GM18511 (cell line): Measurements from ENCODE around the gene CNDP2.
"Not testable (repeated sequence)": the region's sequence is repeated elsewhere in the genome, so short reads cannot be mapped to it uniquely, and the experiment has no call there.

Experiments
- ATAC-seq: cut with Tn5 transposase; IDR thresholded peaks from one replicate; pipeline ENCODE4 v1.9.1; 2021; ENCODE audit warnings: mild to moderate bottlenecking, moderate library complexity; ENCODE audit not compliant: unreplicated experiment

Gene CNDP2

DNA sequence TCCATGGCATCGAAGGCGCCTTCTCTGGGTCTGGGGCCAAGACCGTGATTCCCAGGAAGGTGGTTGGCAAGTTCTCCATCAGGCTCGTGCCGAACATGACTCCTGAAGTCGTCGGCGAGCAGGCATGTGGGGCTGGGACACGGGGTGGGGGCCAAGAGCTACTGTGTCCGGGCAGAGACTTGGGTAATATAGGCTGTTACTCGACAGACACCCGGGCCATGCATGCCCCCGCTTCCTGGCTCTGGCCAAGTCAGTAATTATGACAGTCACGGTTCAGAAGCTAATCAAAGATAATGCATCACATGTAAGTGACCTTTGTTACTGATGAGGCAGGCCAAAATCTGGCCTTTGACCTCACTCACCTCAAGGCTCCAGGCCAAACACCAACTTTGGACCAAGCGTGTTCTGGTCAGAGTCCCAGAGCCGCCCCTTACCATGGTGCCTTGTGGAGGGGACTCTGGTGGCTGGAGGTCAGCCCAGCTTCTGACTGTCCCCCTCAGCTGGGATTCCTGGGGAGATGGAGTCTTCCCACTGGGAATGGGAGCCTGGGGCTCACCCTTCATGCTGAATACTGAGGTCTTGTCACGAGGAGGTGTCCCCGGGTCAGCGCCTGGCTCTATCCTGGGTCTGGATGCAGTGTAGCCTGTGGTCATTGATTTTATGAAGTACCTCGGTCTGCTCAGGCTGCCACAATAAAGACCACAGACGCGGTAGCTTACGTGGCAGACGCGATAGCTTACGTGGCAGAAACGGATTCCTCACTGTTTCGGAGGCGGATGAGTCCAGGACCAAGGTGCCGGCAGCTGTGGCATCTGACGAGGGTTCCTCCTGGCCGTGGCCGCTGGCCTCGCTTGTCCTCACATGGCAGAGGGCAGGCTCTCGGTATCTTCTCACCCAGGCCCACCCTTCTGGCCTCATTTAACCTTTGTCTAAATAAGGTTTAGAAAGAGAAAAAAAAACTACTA is 20.4 kb downstream of the CNDP2 start:
- ATAC-seq, result no peak

- ATAC-seq, result no peak
Observed at GRCh38 chr18:74517236-74517630, 21.1 kb downstream of the CNDP2 start.

- ATAC-seq, result no peak
Observed at GRCh38 chr18:74518456-74519295, 22.5 kb downstream of the CNDP2 start.

GRCh38 chr18:74519320-74520095 is 23.3 kb downstream of the CNDP2 start:
- no peak for ATAC-seq

- ATAC-seq, result no peak
Observed at GRCh38 chr18:74520096-74520833, 24.1 kb downstream of the CNDP2 start.

DNA sequence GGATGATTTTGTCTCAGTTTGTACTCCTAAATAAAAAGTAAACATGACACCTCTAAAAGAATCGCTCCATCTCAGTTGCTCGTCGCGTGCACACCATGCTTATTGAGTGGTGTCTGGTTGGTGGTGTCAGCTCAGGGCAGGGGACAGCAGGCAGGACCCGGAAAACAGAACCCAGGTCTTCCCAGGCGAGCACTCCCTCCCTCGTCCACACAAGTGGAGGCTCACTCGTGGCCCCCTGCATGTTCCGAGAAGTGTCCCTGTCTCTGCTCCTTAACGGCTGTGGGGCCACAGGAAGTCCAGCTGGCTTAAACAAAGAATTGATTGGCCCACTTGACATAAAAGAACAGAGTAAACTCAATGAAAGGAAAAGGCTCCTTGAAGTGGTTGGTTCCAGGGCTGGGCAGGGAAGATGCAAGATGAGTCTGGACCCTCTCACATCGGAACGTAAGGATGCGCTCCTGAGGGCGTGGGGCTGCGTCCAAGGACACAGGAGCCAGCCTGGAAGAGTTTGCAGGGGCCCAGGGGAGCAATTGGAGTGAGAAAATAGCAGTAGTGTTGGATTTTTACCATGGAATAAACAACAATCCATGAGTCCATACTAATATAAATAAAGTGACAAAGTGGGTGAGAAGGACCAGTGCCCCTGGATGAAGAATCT is 25.0 kb downstream of the CNDP2 start:
- no peak for ATAC-seq

DNA sequence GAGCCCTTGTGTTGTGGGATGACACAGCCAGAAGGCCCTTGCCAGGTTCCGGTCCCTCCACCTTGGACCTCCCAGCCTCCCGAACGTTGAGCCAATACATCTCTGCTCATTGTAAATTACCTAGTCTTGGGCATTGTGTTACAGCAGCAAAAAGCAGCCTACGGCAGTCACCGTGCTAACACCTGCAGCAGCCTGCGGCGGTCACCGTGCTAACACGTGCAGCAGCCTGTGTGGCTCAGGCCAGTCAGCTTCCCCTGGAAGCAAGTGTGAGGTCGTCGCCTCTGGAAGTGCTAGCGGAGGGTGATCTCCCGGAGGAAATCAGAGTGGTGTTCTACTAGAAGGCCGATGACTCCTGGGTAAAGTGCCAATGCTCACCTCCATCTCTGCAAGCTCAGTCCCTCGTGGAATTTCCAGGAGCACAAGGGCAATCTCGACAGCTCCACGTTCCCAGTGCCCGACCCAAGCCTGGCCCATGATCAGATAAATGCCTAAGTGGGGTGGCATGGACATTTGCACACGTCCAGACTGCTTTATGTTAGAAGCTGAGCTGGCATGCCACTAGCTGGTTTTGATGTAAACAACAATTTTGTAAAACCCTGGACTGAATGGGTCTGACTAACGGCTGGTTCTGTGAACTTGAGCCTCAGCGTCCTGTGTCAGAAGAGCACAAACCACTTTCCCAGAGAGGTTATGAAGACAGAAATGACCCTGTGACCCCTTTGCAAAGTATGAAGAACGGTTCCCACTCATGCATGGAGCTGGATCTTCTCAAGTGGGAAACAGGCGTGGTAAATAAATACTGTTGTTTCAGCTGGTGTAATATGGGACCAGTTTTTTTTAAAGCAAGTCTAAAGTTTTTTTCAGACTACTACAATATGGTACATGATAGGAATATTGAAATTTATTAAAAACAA is 26.7 kb downstream of the CNDP2 start:
- ATAC-seq, result no peak

GRCh38 chr18:74524097-74524496 is 27.9 kb downstream of the CNDP2 start:
- ATAC-seq, result no peak

DNA sequence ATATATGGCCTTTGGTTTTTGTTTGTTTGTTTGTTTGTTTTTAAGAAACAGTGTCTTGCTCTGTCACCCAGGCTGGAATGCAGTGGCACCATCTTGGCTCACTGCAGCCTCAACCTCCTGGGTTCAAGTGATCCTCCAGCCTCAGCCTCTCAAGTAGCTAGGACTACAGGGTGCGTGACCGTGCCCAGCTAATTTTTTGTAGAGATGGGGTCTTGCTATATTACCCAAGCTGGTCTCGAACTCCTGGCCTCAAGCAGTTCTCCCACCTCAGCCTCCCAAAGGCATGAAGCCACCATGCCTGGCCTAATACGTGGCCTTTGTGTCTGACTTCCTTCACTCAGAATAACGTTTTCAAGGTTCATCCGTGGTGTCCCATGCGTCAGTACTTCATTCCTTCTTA is 28.8 kb downstream of the CNDP2 start:
- not testable (repeated sequence) for ATAC-seq

- no peak for ATAC-seq
Observed at GRCh38 chr18:74525741-74526140, 29.6 kb downstream of the CNDP2 start.

DNA sequence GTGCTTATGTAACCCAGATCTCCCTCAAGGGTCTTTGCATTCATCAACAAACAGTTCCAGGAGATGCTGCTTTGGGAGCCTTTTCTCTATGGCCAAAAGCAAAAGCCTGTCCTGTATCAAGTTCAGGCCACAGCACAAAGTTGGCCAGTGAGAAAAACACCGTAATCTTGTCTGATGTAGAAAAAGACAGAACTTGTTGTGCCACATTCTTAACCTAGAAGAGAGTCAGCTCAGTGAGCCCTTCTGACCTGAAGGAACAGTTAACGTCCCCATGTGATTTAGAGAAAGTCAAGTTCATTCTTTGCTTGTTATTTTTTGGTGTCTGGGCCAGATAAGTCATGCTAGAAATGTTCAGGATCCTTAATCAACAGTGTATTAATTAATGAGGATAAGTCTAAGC is 30.3 kb downstream of the CNDP2 start:
- no peak for ATAC-seq

GRCh38 chr18:74528478-74528877 is 32.3 kb downstream of the CNDP2 start:
- ATAC-seq, result peak; percentile 83

DNA sequence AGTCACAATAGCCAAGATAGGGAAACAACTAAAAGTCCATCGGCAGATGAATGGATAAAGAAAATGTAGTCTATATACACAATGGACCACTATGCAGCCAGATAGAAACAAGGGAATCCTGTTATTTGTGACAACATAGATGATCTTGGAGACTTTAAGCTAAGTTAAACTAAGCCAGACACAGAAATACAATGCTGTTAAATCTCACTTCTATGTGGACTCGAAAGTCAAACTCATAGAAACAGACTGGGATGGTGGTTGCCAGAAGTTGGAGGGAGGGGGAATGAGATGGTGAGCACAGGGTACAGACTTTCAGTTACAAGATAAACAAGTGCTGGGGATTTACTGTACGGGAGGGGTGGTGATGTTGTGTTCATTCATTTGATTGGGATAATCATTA is 32.8 kb downstream of the CNDP2 start:
- peak; percentile 15 for ATAC-seq

DNA sequence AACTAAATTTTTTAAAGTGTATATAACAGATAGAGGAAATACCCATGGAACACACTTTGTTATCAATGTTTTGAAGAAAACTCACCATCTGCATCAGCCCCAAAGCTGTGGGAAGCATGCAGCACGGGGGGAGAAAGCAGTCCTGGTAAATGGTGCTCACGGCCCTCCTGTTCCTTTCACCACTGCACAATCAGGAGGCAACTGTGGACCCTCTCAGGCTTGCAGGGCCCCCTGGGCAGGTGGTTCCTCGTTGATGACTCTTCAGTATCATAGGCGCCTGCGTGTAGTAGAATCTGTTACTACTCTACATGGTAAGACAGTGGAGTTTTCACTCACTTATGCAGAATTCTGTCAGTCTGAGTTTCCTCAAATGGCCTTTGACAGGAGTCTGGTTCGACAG is 33.2 kb downstream of the CNDP2 start:
- ATAC-seq, result no peak

DNA sequence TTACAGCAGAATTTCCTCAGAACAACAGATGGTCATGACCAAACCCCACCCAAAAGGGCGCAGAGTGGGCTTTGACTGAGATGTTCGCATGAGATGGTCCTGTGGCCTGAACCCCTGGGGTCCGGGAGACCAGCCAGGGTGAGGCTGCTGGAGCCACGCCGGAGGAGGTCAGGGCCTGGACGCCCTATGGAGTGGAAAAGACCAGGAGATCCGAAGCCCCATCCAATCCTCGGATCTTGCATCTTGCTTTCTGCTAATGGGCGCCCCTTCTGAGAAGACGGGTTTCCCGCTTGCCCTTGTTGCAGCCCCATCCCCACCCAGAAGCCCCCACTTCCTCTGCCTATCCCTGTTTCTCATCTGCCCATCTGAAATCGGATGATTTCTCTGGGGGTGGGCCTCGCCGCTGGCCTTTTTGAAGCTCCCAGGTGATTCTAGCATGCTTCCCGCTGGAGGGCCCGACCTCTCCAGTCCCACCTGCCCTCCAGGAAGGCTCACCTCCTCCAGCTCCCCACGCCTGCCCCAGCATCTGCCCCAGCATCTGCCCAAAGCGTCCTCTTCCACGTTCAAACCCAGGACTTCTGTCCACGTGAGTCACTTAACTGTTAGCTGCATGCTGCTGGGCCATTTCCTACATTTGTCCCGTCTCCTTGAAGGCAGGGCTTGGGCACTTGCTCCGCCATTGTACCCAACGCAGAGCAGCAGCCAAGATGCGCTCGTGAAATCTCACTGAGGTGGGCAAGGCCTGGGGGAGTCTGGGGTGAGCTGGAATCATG is 33.8 kb downstream of the CNDP2 start:
- ATAC-seq, result no peak

- no peak for ATAC-seq
Observed at GRCh38 chr18:74530584-74530862, 34.4 kb downstream of the CNDP2 start.

GRCh38 chr18:74531043-74531442 is 34.9 kb downstream of the CNDP2 start:
- ATAC-seq, result no peak

DNA sequence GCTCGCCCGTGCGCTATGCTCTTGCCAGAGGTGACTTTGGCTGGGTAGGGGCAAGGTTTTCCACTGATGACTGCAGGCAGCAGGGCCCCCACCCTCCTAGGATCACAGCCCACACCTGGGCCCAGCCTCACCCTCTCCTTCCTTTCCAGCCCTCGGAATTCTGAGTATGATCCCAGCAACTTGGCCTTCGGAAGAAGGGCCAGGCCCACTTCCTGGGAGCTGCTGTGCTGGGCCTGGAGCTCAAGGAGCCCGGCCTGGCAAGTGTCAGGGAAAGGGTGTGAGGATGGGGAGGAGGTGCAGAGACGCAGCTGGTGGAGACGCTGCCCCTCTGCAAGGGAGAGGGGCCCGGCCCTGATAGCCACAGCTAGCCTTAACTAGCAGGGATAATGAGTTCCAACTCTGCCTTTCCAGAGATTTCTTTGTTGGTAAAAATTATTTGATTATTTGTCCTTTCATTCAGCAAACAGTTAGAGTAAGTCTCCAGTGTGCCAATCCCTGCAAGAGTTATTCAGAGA is 36.4 kb downstream of the CNDP2 start:
- ATAC-seq, result no peak
